Measurements from ENCODE around the gene ST8SIA1.

The ST8SIA1 gene

GRCh38 chr12:22266101-22266500 lies 68.4 kb downstream of the ST8SIA1 start:
- Histone ChIP-seq H3K79me2 (ENCODE audit: insufficient read depth, low read depth) (no peaks in the 10 kb centered on the region), H3K4me1 (ENCODE audit: low read depth, poor library complexity, severe bottlenecking) (no peaks in the 10 kb centered on the region), H2AFZ (ENCODE audit: low read depth) (no peak overlapping the region), H3K36me3 (ENCODE audit: insufficient read depth) (no peaks in the 10 kb centered on the region), H3K4me2 (no peak overlapping the region), H3K27ac (no peak overlapping the region), H3K4me3 (IDR thresholded peaks at IDR 0.05; ENCODE audit: insufficient read depth, low read depth, low read length) (no peak overlapping the region), H4K20me1 (ENCODE audit: insufficient read depth) (no peaks in the 10 kb centered on the region), H3K27me3 (ENCODE audit: insufficient read depth, low read depth) (no peaks in the 10 kb centered on the region), H3K9ac (no peak overlapping the region)
- TF ChIP-seq CTCF (conservative IDR thresholded peaks at IDR 0.05; ENCODE audit: low read depth, low read length): no peak

GRCh38 chr12:22264380-22264779 lies 70.1 kb downstream of the ST8SIA1 start:
- Histone ChIP-seq H3K4me1 (ENCODE audit: low read depth, poor library complexity, severe bottlenecking) (no peaks in the 10 kb centered on the region), H3K4me3 (IDR thresholded peaks at IDR 0.05; ENCODE audit: insufficient read depth, low read depth, low read length) (no peak overlapping the region), H3K4me2 (no peak overlapping the region), H3K36me3 (ENCODE audit: insufficient read depth) (no peaks in the 10 kb centered on the region), H3K27me3 (ENCODE audit: insufficient read depth, low read depth) (no peaks in the 10 kb centered on the region), H3K27ac (no peak overlapping the region), H4K20me1 (ENCODE audit: insufficient read depth) (no peaks in the 10 kb centered on the region), H3K79me2 (ENCODE audit: insufficient read depth, low read depth) (no peaks in the 10 kb centered on the region), H2AFZ (ENCODE audit: low read depth) (no peak overlapping the region), H3K9ac (no peak overlapping the region)
- no peak for TF ChIP-seq CTCF (conservative IDR thresholded peaks at IDR 0.05; ENCODE audit: low read depth, low read length)

- Histone ChIP-seq H3K27ac (no peak overlapping the region), H2AFZ (ENCODE audit: low read depth) (no peak overlapping the region), H3K79me2 (ENCODE audit: insufficient read depth, low read depth) (no peaks in the 10 kb centered on the region), H3K4me1 (ENCODE audit: low read depth, poor library complexity, severe bottlenecking) (no peaks in the 10 kb centered on the region), H4K20me1 (ENCODE audit: insufficient read depth) (no peaks in the 10 kb centered on the region), H3K9ac (no peak overlapping the region), H3K4me3 (IDR thresholded peaks at IDR 0.05; ENCODE audit: insufficient read depth, low read depth, low read length) (no peak overlapping the region), H3K4me2 (no peak overlapping the region), H3K27me3 (ENCODE audit: insufficient read depth, low read depth) (no peaks in the 10 kb centered on the region), H3K36me3 (ENCODE audit: insufficient read depth) (no peaks in the 10 kb centered on the region)
- no peak for TF ChIP-seq CTCF (conservative IDR thresholded peaks at IDR 0.05; ENCODE audit: low read depth, low read length)
Observed at GRCh38 chr12:22262309-22262708, 72.2 kb downstream of the ST8SIA1 start.

GRCh38 chr12:22257100-22257499 lies 77.4 kb downstream of the ST8SIA1 start:
- H3K4me3 ChIP-seq (IDR thresholded peaks at IDR 0.05; ENCODE audit: insufficient read depth, low read depth, low read length): no peak overlapping the region
- H3K27ac ChIP-seq: no peak overlapping the region
- H4K20me1 ChIP-seq (ENCODE audit: insufficient read depth): no peaks in the 10 kb centered on the region
- H2AFZ ChIP-seq (ENCODE audit: low read depth): no peak overlapping the region
- no peak overlapping the region for H3K9ac ChIP-seq
- no peaks in the 10 kb centered on the region for H3K27me3 ChIP-seq (ENCODE audit: insufficient read depth, low read depth)
- H3K4me1 ChIP-seq (ENCODE audit: low read depth, poor library complexity, severe bottlenecking): peaks cover 15% of the 10 kb centered on the region
- H3K36me3 ChIP-seq (ENCODE audit: insufficient read depth): no peaks in the 10 kb centered on the region
- H3K79me2 ChIP-seq (ENCODE audit: insufficient read depth, low read depth): no peaks in the 10 kb centered on the region
- no peak for TF ChIP-seq CTCF (conservative IDR thresholded peaks at IDR 0.05; ENCODE audit: low read depth, low read length)
- H3K4me2 ChIP-seq: no peak overlapping the region
